Endothelial cell of umbilical vein (primary cell): ENCODE data around the gene CDK6. TPM values are rescaled to one million over a fixed set of nuclear protein-coding genes. Genes with fewer than 3 reads are reported as not detected.

Experiments used
- BruUV-seq: library from RNA; stranded (reverse); fragments of 400-500 nt; replicated peaks from 2 replicates; lab custom pipeline; 2021; lab: Mats Ljungman, UMichigan
- CTCF ChIA-PET: fragments of 300-600, 350-600 bp; sonication (Branson Sonifier 250); formaldehyde crosslinking; loops from one replicate; lab custom pipeline; 2021; ENCODE audit warnings: antibody characterized with exemption, inconsistent platforms; lab: Charles Lee
- POLR2A ChIA-PET: fragments of 300-600, 350-600 bp; sonication (Branson Sonifier 250); formaldehyde crosslinking; loops from one replicate; lab custom pipeline; 2021; ENCODE audit warnings: antibody characterized with exemption, inconsistent platforms; lab: Charles Lee
- DNase-seq: peaks from one replicate; pipeline ENCODE4 v3.0.0-alpha.2; 2011; ENCODE audit warnings: low read depth, low spot score
- FAIRE-seq: peaks from 2 replicates; lab custom pipeline; 2011; peaks lifted over from hg19 to GRCh38; lab: Jason Lieb, UNC
- H2AFZ ChIP-seq: 2 replicates; pipeline ENCODE4 v1.6.0; 2012; ENCODE audit warnings: low read depth, low read length, control low read depth, inconsistent platforms
- H3K27ac ChIP-seq: 2 replicates; pipeline ENCODE4 v1.5.1; 2011; ENCODE audit warnings: low read depth, mild to moderate bottlenecking, control low read depth, low read length, moderate library complexity; ENCODE audit not compliant: insufficient read depth
- H3K27me3 ChIP-seq, 2 experiments: 2 replicates each; pipeline versions ENCODE4 v1.6.0 to v1.6.1; 2011; ENCODE audit warnings: low read length in 2 of 2, mixed read lengths in 1 of 2; ENCODE audit not compliant: control insufficient read depth in 2 of 2, insufficient read depth in 2 of 2
- H3K36me3 ChIP-seq, 2 experiments: 2 replicates in 1 of 2; 3 replicates in 1 of 2; pipeline ENCODE4 v1.5.1; 2011; ENCODE audit warnings: low read length in 2 of 2, mild to moderate bottlenecking in 1 of 2, moderate library complexity in 1 of 2; ENCODE audit not compliant: control insufficient read depth in 2 of 2, insufficient read depth in 2 of 2; ENCODE audit errors: extremely low read depth in 1 of 2
- H3K4me1 ChIP-seq: 3 replicates; pipeline ENCODE4 v1.5.1; 2011; ENCODE audit warnings: mild to moderate bottlenecking, low read length; ENCODE audit not compliant: control insufficient read depth, insufficient read depth; ENCODE audit errors: extremely low read depth
- H3K4me2 ChIP-seq: 2 replicates; pipeline ENCODE4 v1.6.1; 2011; ENCODE audit warnings: low read length, control low read depth, mixed read lengths; ENCODE audit not compliant: insufficient read depth
- H3K4me3 ChIP-seq, 3 experiments: fragments of 200-600 bp in 1 of 3; sonication (generic), shearing (Covaris generic) in 1 of 3; replicated peaks in 1 of 3; 2 replicates each; pipeline ENCODE4 v1.5.1; 2011 to 2016; ENCODE audit warnings: control low read depth in 3 of 3, low read length in 3 of 3, mild to moderate bottlenecking in 2 of 3, inconsistent platforms in 1 of 3, low read depth in 1 of 3, moderate library complexity in 1 of 3; ENCODE audit not compliant: insufficient read depth in 1 of 3
- H3K79me2 ChIP-seq: 2 replicates; pipeline ENCODE4 v1.6.0; 2012; ENCODE audit warnings: low read length, inconsistent platforms; ENCODE audit not compliant: control insufficient read depth, insufficient read depth
- H3K9ac ChIP-seq: replicated peaks from 2 replicates; pipeline ENCODE3; 2011; ENCODE audit warnings: low read length, control low read depth; ENCODE audit not compliant: insufficient read depth; ENCODE audit errors: extremely low read depth
- H3K9me1 ChIP-seq: replicated peaks from 3 replicates; pipeline ENCODE4 v1.6.0; 2011; ENCODE audit warnings: mild to moderate bottlenecking, low read length; ENCODE audit not compliant: control insufficient read depth, insufficient read depth; ENCODE audit errors: extremely low read depth
- H3K9me3 ChIP-seq: replicated peaks from 2 replicates; pipeline ENCODE4 v1.5.1; 2012; ENCODE audit warnings: low read length, inconsistent platforms; ENCODE audit not compliant: control insufficient read depth, insufficient read depth
- H4K20me1 ChIP-seq: replicated peaks from 2 replicates; pipeline ENCODE3; 2011; ENCODE audit warnings: mild to moderate bottlenecking, low read length; ENCODE audit not compliant: control insufficient read depth, insufficient read depth; ENCODE audit errors: extremely low read depth
- EZH2 ChIP-seq: IDR thresholded peaks from 2 replicates; pipeline ENCODE4 v1.6.1; 2012; ENCODE audit warnings: borderline replicate concordance, low read depth, mild to moderate bottlenecking, moderate library complexity, low read length, inconsistent platforms; ENCODE audit not compliant: severe bottlenecking
- FOS ChIP-seq: IDR thresholded peaks from 2 replicates; pipeline ENCODE4 v1.6.1; 2011; ENCODE audit warnings: mild to moderate bottlenecking, low read length, moderate library complexity, borderline replicate concordance; ENCODE audit not compliant: insufficient read depth
- GATA2 ChIP-seq: IDR thresholded peaks from 2 replicates; pipeline ENCODE4 v1.7.0; 2011; ENCODE audit warnings: low read depth, mild to moderate bottlenecking, moderate library complexity, mixed read lengths, low read length; ENCODE audit not compliant: insufficient read length, insufficient read depth
- JUN ChIP-seq: IDR thresholded peaks from 2 replicates; pipeline ENCODE4 v1.6.1; 2011; ENCODE audit warnings: borderline replicate concordance, low read depth; ENCODE audit not compliant: insufficient read length, insufficient read depth
- MYC ChIP-seq: IDR thresholded peaks from one replicate; pipeline ENCODE4 v1.6.1; 2011; ENCODE audit warnings: mild to moderate bottlenecking, low read depth, low read length
- POLR2A ChIP-seq: IDR thresholded peaks from 2 replicates; pipeline ENCODE4 v1.6.1; 2012; ENCODE audit warnings: low read depth, mild to moderate bottlenecking, control low read depth, low read length
- POLR2AphosphoS5 ChIP-seq: IDR thresholded peaks from 2 replicates; pipeline ENCODE4 v1.6.1; 2012; ENCODE audit warnings: low read depth, mild to moderate bottlenecking, control low read depth, low read length, moderate library complexity; ENCODE audit not compliant: insufficient read depth
- dilution Hi-C: fragments of 300-500 bp; cut with MboI; formaldehyde crosslinking; loops from one replicate; pipeline ENCODE4 v1.15.0; 2019; ENCODE audit warnings: low sequenced_read_pairs; ENCODE audit not compliant: extremely low pct_ligation_motif_present
- intact Hi-C: fragments of 100-400 bp; cut with micrococcal nuclease; formaldehyde crosslinking; loops from one replicate; pipeline ENCODE4 v1.10.0; 2022
- polyA plus RNA-seq, 4 experiments: library from polyadenylated mRNA; depleted of rRNA in 3 of 4; stranded (reverse) in 3 of 4; unstranded in 1 of 4; fragments of >200 nt; gene quantifications; 2 replicates each; pipeline versions ENCODE4 v1.2.1 to v1.2.3, GENCODE V29; 2011 to 2012; ENCODE audit warnings: missing spikeins in 1 of 4
- total RNA-seq: library from RNA; stranded (reverse); gene quantifications from 2 replicates; pipeline ENCODE4 v1.2.3, GENCODE V29; 2021
- TF ChIP-seq, protein P1 (sequence below), 2 donors: IDR thresholded peaks; 1 replicate in 1 of 2; 2 replicates in 1 of 2; pipeline ENCODE4 v1.5.1; 2011; ENCODE audit warnings: low read length in 2 of 2, mild to moderate bottlenecking in 2 of 2, moderate library complexity in 2 of 2, control low read depth in 1 of 2, inconsistent platforms in 1 of 2, low read depth in 1 of 2; ENCODE audit not compliant: insufficient read depth in 1 of 2; ENCODE audit errors: extremely low read depth in 1 of 2
- TF ChIP-seq, protein P2 (sequence below): IDR thresholded peaks from 2 replicates; pipeline ENCODE4 v1.6.1; 2011; ENCODE audit not compliant: insufficient read depth, insufficient read length

Gene CDK6
- total and polyA plus RNA-seq, 2 donors (not counting 3 experiments of a cell fraction or from before 2014, with no cell fraction given): 6.0 to 28.2 TPM

DNA sequence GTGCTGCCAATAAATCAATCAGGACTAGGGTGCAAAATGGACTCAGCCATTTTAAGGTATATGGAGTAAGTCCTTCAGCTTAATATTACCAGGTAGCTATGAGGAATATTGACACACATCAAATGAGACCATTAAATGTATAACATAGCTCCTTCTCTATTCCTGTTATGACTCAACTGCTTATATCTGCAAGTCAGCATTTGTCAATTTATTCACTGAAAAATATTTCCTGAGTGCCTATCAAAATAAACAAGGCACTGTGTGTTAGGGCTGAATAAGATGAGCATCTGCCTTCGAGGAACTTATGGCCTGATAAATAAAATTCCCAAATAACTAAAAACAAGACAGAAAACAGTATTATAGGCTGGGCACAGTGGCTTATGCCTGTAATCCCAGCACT, 113.8 kb downstream of the CDK6 start:
- peak; percentile 12 for TF ChIP-seq JUN
- TF ChIP-seq FOS: peak; percentile 70
- TF ChIP-seq, protein P1, sequence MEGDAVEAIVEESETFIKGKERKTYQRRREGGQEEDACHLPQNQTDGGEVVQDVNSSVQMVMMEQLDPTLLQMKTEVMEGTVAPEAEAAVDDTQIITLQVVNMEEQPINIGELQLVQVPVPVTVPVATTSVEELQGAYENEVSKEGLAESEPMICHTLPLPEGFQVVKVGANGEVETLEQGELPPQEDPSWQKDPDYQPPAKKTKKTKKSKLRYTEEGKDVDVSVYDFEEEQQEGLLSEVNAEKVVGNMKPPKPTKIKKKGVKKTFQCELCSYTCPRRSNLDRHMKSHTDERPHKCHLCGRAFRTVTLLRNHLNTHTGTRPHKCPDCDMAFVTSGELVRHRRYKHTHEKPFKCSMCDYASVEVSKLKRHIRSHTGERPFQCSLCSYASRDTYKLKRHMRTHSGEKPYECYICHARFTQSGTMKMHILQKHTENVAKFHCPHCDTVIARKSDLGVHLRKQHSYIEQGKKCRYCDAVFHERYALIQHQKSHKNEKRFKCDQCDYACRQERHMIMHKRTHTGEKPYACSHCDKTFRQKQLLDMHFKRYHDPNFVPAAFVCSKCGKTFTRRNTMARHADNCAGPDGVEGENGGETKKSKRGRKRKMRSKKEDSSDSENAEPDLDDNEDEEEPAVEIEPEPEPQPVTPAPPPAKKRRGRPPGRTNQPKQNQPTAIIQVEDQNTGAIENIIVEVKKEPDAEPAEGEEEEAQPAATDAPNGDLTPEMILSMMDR (IDR thresholded peaks at IDR 0.05; ENCODE audit: extremely low read depth in 1 of 2, insufficient read depth in 1 of 2, low read depth in 1 of 2, low read length in 2 of 2): no peak
- H3K4me2 ChIP-seq: peak overlapping the region; percentile 37
- ChIA-PET CTCF (interaction anchor here (0.7 to 2.0 kb wide), 9 partner anchors 10 to 110 kb away, joined by 3 to 17 read pairs (median 3); no protein-coding TSS in a partner anchor), POLR2A (no interaction called here)
- peaks cover 3% of the 10 kb centered on the region in 2 experiments for H3K36me3 ChIP-seq
- dilution Hi-C loops: no loop called here
- peaks cover 39% of the 10 kb centered on the region for H3K4me1 ChIP-seq
- FAIRE-seq (peak; percentile 15), DNase-seq (peak; percentile 82)
- H3K79me2 ChIP-seq: no peaks in the 10 kb centered on the region
- no peaks in the 10 kb centered on the region for H3K27me3 ChIP-seq
- BruUV-seq: no TSS peak
- H4K20me1 ChIP-seq: no peaks in the 10 kb centered on the region
- no peaks in the 10 kb centered on the region for H3K9me1 ChIP-seq
- no peaks in the 10 kb centered on the region for H3K9me3 ChIP-seq
- H3K27ac ChIP-seq: peak overlapping the region; percentile 78
- H2AFZ ChIP-seq: no peak overlapping the region
- no peak overlapping the region for H3K9ac ChIP-seq
- intact Hi-C loops: no loop called here
- H3K4me3 ChIP-seq: no peak overlapping the region

DNA sequence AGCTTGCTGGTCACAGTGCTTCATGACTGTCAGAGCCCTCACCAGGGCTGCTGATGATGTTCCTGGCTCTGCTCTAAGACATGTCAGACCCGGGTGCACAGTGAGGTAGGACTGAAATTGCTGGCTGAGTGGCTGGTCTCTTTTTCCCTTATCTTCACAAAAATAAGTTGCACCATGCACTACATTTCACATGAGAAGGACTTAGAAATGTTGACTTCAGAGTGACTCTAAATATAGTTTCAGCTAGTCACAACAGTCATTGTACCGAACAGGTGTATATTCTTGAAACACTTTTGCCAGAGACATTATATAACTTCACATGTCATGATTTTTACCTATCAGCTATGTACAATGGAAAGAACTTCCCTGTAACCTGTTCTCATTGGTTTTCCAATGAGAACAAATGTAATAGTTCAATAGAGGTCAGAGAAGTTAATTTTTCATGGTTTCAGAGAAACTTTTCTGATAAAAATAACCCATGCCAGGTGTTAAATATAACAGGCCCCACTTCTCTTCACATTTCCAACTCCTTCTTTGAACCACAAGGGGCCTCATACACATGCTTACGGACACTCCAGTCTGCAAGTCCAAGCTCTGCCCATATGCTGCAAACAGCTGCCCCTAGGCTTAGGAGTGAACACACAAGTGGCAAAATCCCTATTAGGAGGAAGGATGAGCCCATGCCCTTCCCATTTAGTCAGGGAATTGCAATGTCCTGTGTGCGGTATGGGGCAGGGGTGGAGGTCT, 115.6 kb downstream of the CDK6 start:
- Histone ChIP-seq H3K4me1 (peaks cover 41% of the 10 kb centered on the region), H3K79me2 (no peaks in the 10 kb centered on the region), H3K4me2 (no peak overlapping the region), H3K36me3 (peaks cover 3% of the 10 kb centered on the region in 2 experiments), H4K20me1 (no peaks in the 10 kb centered on the region), H2AFZ (no peak overlapping the region), H3K9me3 (no peaks in the 10 kb centered on the region), H3K9me1 (no peaks in the 10 kb centered on the region), H3K27ac (no peak overlapping the region), H3K9ac (no peak overlapping the region), H3K4me3 (no peak overlapping the region), H3K27me3 (no peaks in the 10 kb centered on the region)
- no peak for TF ChIP-seq MYC
- no peak for TF ChIP-seq POLR2AphosphoS5
- TF ChIP-seq, protein P2, sequence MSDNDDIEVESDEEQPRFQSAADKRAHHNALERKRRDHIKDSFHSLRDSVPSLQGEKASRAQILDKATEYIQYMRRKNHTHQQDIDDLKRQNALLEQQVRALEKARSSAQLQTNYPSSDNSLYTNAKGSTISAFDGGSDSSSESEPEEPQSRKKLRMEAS: no peak
- TF ChIP-seq POLR2A: no peak
- TF ChIP-seq, protein P1 (IDR thresholded peaks at IDR 0.05; ENCODE audit: extremely low read depth in 1 of 2, insufficient read depth in 1 of 2, low read depth in 1 of 2, low read length in 2 of 2): no peak
- no peak for TF ChIP-seq EZH2
- TF ChIP-seq FOS: no peak
- no peak for TF ChIP-seq GATA2
- no peak for TF ChIP-seq JUN
- FAIRE-seq (no peak), DNase-seq (no peak)
- BruUV-seq: no TSS peak
- ChIA-PET POLR2A (no interaction called here), CTCF (interaction anchor here (0.9 to 2.0 kb wide), 2 partner anchors 87 to 111 kb away, joined by 3 to 17 read pairs; no protein-coding TSS in a partner anchor)
- intact Hi-C loops: no loop called here
- dilution Hi-C loops: no loop called here
